Activated gamma-delta T cell treated with anti-CD3 and anti-CD28 coated beads, Interleukin-2, amount 50 U/mL, for 16 hours (primary cell): ENCODE data around the gene OR6B1.
"Not testable (repeated sequence)": the region's sequence is repeated elsewhere in the genome, so short reads cannot be mapped to it uniquely, and the experiment has no call there.

Experiments used
- DNase-seq: peaks from one replicate; pipeline ENCODE4 v3.0.0-alpha.2; 2020; ENCODE audit warnings: low read depth

The OR6B1 gene

GRCh38 chr7:144038887-144039286 is 38.8 kb downstream of the OR6B1 start:
- DNase-seq: no peak

GRCh38 chr7:144048648-144049047 is 48.5 kb downstream of the OR6B1 start, which contains the start of gene OR2A5:
Gene OR2A5, plus strand, starts transcription at chr7:144048948. Its CDS starts 1,454 bp downstream, at chr7:144050402.
- no peak for DNase-seq

DNA sequence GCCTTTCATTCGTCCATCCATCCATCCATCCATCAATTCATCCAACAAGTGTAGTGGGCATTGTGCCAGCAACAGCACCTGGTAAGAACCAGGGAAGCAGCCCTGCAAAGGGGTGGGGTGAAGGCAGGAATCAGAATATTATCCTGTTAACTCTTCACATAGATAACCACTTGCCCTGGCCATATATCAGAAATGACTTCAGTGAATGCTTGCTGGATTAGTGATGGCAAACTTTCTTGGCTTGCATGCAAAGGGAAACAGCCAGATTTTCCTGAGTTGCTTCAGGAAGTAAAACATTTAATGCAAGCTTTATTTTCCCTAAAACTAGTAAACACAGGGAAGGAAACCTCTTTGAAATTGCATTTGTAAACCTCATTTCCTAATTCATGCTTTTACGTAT is 49.4 kb downstream of the OR6B1 start:
- DNase-seq: no peak

- no peak for DNase-seq
Measured at GRCh38 chr7:144050093-144050492, 50.0 kb downstream of the OR6B1 start.

- not testable (repeated sequence) for DNase-seq
Measured at GRCh38 chr7:144050884-144051283, 50.8 kb downstream of the OR6B1 start.

- no peak for DNase-seq
Measured at GRCh38 chr7:144057954-144058353, 57.8 kb downstream of the OR6B1 start.
